A375 (cell line): ENCODE results near the gene NCAPG. TPM values are rescaled to one million over a fixed set of nuclear protein-coding genes. Genes with fewer than 3 reads are reported as not detected.

Experiments used
- total RNA-seq: library from RNA; depleted of rRNA; stranded (reverse); fragments of >200 nt; shearing (Covaris generic); gene quantifications from 2 replicates; pipeline ENCODE4 v1.2.3, GENCODE V29; 2014; rRNA removed

Gene NCAPG
- total RNA-seq = 65.5 and 98.5 TPM in 2 replicates

GRCh38 chr4:17810260-17811077 lies at the start of gene NCAPG, which contains the start of gene DCAF16:
NCAPG (plus strand) TSS chr4:17810979; CDS start chr4:17811078, 99 bp downstream.
DCAF16 (minus strand) TSS chr4:17810757; CDS start chr4:17804141, 6,616 bp downstream.

DNA sequence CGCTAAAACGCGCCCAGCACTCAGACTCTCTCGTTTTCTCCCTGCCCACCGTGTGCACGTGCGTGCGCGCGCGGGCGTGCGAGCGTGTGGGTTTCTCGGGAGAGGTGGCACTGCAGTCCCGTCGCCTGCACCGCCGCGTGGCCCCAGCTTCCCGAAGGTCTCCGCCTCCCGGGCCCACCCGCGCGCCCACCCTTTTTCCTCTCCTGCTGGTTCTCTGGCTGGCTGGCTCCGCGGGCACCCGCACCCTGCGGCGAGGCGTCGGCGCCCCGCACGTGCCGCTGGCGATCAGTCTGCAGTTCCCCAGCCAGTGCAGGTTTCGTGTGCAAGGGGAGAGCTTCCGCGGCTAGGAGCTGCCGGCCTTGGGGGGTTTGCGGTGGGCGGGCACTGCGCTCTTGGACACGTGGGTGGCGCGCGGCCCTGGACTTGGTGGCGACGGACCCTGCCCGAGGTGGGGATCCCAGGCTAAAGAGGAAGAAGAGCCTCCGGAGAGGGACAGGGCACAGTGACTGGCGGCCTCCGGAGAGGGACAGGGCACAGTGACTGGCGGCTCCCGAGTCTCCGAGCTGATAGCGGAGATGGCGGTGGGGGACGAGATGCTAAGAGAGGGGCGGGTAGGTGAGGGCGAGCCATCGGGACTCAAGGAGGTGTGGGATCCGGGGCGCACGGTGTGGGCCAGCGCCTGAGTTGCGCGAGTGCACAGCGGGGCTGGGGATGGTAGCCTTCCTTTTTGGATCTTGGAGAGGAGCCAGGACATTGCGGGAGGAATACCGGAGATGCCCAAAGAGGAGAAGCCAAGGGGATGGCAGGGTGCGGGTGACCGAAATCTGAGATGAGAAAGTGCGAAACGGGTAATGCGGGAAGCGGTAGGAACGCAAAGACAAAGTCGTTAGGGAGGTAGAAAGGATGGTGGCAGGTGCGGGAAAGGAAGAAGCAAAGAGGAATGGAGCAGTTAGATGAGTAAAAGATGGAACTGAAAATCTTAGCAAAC lies 29.2 kb upstream of the NCAPG start, which contains the start of gene FAM184B:
FAM184B (minus strand) TSS at position 322 of the 988 bp plus-strand sequence. CDS start 322 bp downstream, outside the sequence.

Other genes starting within 250 kb of the NCAPG start
- gene LAP3, start 233.8 kb upstream of the NCAPG start, total RNA-seq = 63.7 and 88.0 TPM in 2 replicates
- 7.4 and 10.4 TPM in 2 replicates for gene MED28, start 196.3 kb upstream of the NCAPG start, total RNA-seq
- 0.23 and 0.27 TPM in 2 replicates for gene FAM184B, start 29.4 kb upstream of the NCAPG start, total RNA-seq
- 112 and 125 TPM in 2 replicates for gene DCAF16, start 222 bp upstream of the NCAPG start, total RNA-seq
- 9.1 and 10.2 TPM in 2 replicates for gene LCORL, start 210.8 kb downstream of the NCAPG start, total RNA-seq